Stimulated activated CD4-positive, alpha-beta T cell treated with anti-CD3 and anti-CD28 coated beads, Interleukin-4, amount 100 ng/mL, for 4 hours (primary cell): Measurements from ENCODE around the gene COL9A1.

Experiments used
- DNase-seq, 2 experiments: peaks; one replicate each; pipeline ENCODE4 v3.0.0-alpha.2; 2020

The COL9A1 gene

GRCh38 chr6:70285201-70285600 is 17.7 kb downstream of the COL9A1 start:
- DNase-seq, result no peak

GRCh38 chr6:70282919-70283461 is 19.9 kb downstream of the COL9A1 start:
- DNase-seq, result no peak

GRCh38 chr6:70282312-70282918 is 20.5 kb downstream of the COL9A1 start:
- no peak for DNase-seq

- no peak for DNase-seq
Measured at GRCh38 chr6:70281923-70282311, 21.0 kb downstream of the COL9A1 start.

- no peak for DNase-seq
Measured at GRCh38 chr6:70280400-70280853, 22.5 kb downstream of the COL9A1 start.

GRCh38 chr6:70277470-70277869 is 25.4 kb downstream of the COL9A1 start:
- no peak for DNase-seq

- no peak for DNase-seq
Measured at GRCh38 chr6:70274338-70274737, 28.5 kb downstream of the COL9A1 start.

GRCh38 chr6:70272071-70272470 is 30.8 kb downstream of the COL9A1 start:
- DNase-seq, result no peak

GRCh38 chr6:70270287-70271005 is 32.4 kb downstream of the COL9A1 start:
- no peak for DNase-seq

- DNase-seq, result no peak
Measured at GRCh38 chr6:70266142-70266541, 36.7 kb downstream of the COL9A1 start.

- no peak for DNase-seq
Measured at GRCh38 chr6:70264306-70264705, 38.6 kb downstream of the COL9A1 start.

- no peak for DNase-seq
Measured at GRCh38 chr6:70258483-70258882, 44.4 kb downstream of the COL9A1 start.

- DNase-seq, result no peak
Measured at GRCh38 chr6:70257768-70258273, 45.1 kb downstream of the COL9A1 start.

- DNase-seq, result no peak
Measured at GRCh38 chr6:70254784-70255183, 48.1 kb downstream of the COL9A1 start.

- DNase-seq, result no peak
Measured at GRCh38 chr6:70253923-70254322, 49.0 kb downstream of the COL9A1 start.

- no peak for DNase-seq
Measured at GRCh38 chr6:70252604-70253003, 50.3 kb downstream of the COL9A1 start.

- DNase-seq, result no peak
Measured at GRCh38 chr6:70246118-70246517, 56.8 kb downstream of the COL9A1 start.

- no peak for DNase-seq
Measured at GRCh38 chr6:70241991-70242420, 60.9 kb downstream of the COL9A1 start.

- no peak for DNase-seq
Measured at GRCh38 chr6:70241031-70241430, 61.9 kb downstream of the COL9A1 start.

GRCh38 chr6:70236343-70236742 is 66.5 kb downstream of the COL9A1 start:
- DNase-seq, result no peak

- no peak for DNase-seq
Measured at GRCh38 chr6:70234561-70235236, 68.2 kb downstream of the COL9A1 start.

GRCh38 chr6:70231311-70231710 is 71.6 kb downstream of the COL9A1 start:
- no peak for DNase-seq

GRCh38 chr6:70225055-70225454 is 77.8 kb downstream of the COL9A1 start:
- DNase-seq, result no peak

- DNase-seq, result no peak
Measured at GRCh38 chr6:70222439-70222749, 80.5 kb downstream of the COL9A1 start.
